GM19463 (cell line): ENCODE data around the gene XNDC1N.

ENCODE experiments used
- ATAC-seq: cut with Tn5 transposase; IDR thresholded peaks from one replicate; pipeline ENCODE4 v1.9.1; 2021; ENCODE audit warnings: mild to moderate bottlenecking, moderate library complexity; ENCODE audit not compliant: unreplicated experiment

XNDC1N gene

GRCh38 chr11:71927820-71928736 is at the start of gene XNDC1N:
TSS of gene XNDC1N (minus strand) at chr11:71928594. CDS start at chr11:71923353, 5,241 bp downstream.
- peak; percentile 52 for ATAC-seq

- no peak for ATAC-seq
Observed at GRCh38 chr11:71977743-71978418, 49.5 kb upstream of the XNDC1N start.

- no peak for ATAC-seq
Observed at GRCh38 chr11:71977090-71977489, 48.7 kb upstream of the XNDC1N start.

- no peak for ATAC-seq
Observed at GRCh38 chr11:71976551-71976950, 48.2 kb upstream of the XNDC1N start.

- no peak for ATAC-seq
Observed at GRCh38 chr11:71971680-71972079, 43.3 kb upstream of the XNDC1N start.

GRCh38 chr11:71964641-71965040 is 36.2 kb upstream of the XNDC1N start:
- no peak for ATAC-seq

- ATAC-seq = no peak
Observed at GRCh38 chr11:71963468-71963867, 35.1 kb upstream of the XNDC1N start.

GRCh38 chr11:71962428-71963038 is 34.1 kb upstream of the XNDC1N start:
- peak; percentile 69 for ATAC-seq

- ATAC-seq = no peak
Observed at GRCh38 chr11:71955898-71956456, 27.6 kb upstream of the XNDC1N start.

- ATAC-seq = no peak
Observed at GRCh38 chr11:71951741-71952310, 23.4 kb upstream of the XNDC1N start.

- ATAC-seq = no peak
Observed at GRCh38 chr11:71949034-71949433, 20.6 kb upstream of the XNDC1N start.

GRCh38 chr11:71948314-71949027 is 20.1 kb upstream of the XNDC1N start:
- ATAC-seq = no peak

- ATAC-seq = no peak
Observed at GRCh38 chr11:71947498-71947897, 19.1 kb upstream of the XNDC1N start.

GRCh38 chr11:71946144-71946571 is 17.8 kb upstream of the XNDC1N start:
- ATAC-seq = no peak

- no peak for ATAC-seq
Observed at GRCh38 chr11:71940561-71941219, 12.3 kb upstream of the XNDC1N start.

- ATAC-seq = no peak
Observed at GRCh38 chr11:71937826-71938225, 9.4 kb upstream of the XNDC1N start.

GRCh38 chr11:71936825-71937224 is 8.4 kb upstream of the XNDC1N start:
- ATAC-seq = no peak

- ATAC-seq = no peak
Observed at GRCh38 chr11:71935338-71935925, 7.0 kb upstream of the XNDC1N start.

GRCh38 chr11:71934213-71934612 is 5.8 kb upstream of the XNDC1N start:
- no peak for ATAC-seq
